HEK293 (cell line): ENCODE results near the gene FSIP1.

Source experiments
- CTCF ChIA-PET: fragments of 350-600 bp; formaldehyde crosslinking; extraction: SDS; loops from one replicate; lab custom pipeline; 2021; ENCODE audit warnings: antibody characterized with exemption; lab: Yijun Ruan, JAX
- POLR2A ChIA-PET: fragments of 300-600 bp; formaldehyde crosslinking; extraction: SDS; loops from one replicate; lab custom pipeline; 2020; ENCODE audit warnings: antibody characterized with exemption, inconsistent platforms; lab: Yijun Ruan, JAX
- H3K27ac ChIP-seq: fragments of 200-500 bp; sonication (Bioruptor generic); 2 replicates; pipeline ENCODE4 v1.5.1; 2014; ENCODE audit warnings: low read depth, low read length, control low read depth, inconsistent platforms; ENCODE audit errors: extremely low read depth
- H3K36me3 ChIP-seq, 2 experiments: fragments of 200-500 bp in 1 of 2; sonication (Bioruptor generic) in 1 of 2; 1 replicate in 1 of 2; 2 replicates in 1 of 2; pipeline ENCODE4 v1.5.1; 2014 to 2017; ENCODE audit warnings: inconsistent platforms in 2 of 2, low read length in 2 of 2; ENCODE audit not compliant: control insufficient read depth in 2 of 2, insufficient read depth in 1 of 2
- H3K4me1 ChIP-seq: fragments of 200-500 bp; sonication (Bioruptor generic); 2 replicates; pipeline ENCODE4 v1.5.1; 2014; ENCODE audit warnings: mild to moderate bottlenecking, low read length, inconsistent platforms; ENCODE audit not compliant: control insufficient read depth, insufficient read depth
- H3K4me3 ChIP-seq: 2 replicates; pipeline ENCODE4 v1.5.1; 2011; ENCODE audit warnings: low read depth, mild to moderate bottlenecking, control low read depth, low read length, moderate library complexity
- H3K9me3 ChIP-seq: fragments of 200-500 bp; sonication (Bioruptor generic); 2 replicates; pipeline ENCODE4 v1.5.1; 2014; ENCODE audit warnings: low read depth, low read length, inconsistent platforms; ENCODE audit not compliant: control insufficient read depth, insufficient read depth
- ELK4 ChIP-seq: IDR thresholded peaks from 2 replicates; pipeline ENCODE4 v1.6.1; 2011; ENCODE audit warnings: mild to moderate bottlenecking, low read depth, low read length, borderline replicate concordance
- PBX3 ChIP-seq: sonication (generic); formaldehyde crosslinking; IDR thresholded peaks from 2 replicates; pipeline ENCODE4 v1.8.1; 2022; ENCODE audit warnings: mild to moderate bottlenecking, moderate library complexity, missing genetic modification reagents
- PRDM2 ChIP-seq: fragments of 450-650 bp; formaldehyde crosslinking; IDR thresholded peaks from 2 replicates; pipeline ENCODE4 v1.5.1; 2016; ENCODE audit warnings: missing biosample characterization, missing genetic modification characterization, borderline replicate concordance
- SETDB1 ChIP-seq: IDR thresholded peaks from one replicate; pipeline ENCODE4 v1.6.1; 2017; ENCODE audit warnings: mild to moderate bottlenecking, low read length, moderate library complexity, mixed read lengths; ENCODE audit not compliant: insufficient read length
- ZBTB1 ChIP-seq: fragments of 450-650 bp; formaldehyde crosslinking; IDR thresholded peaks from 2 replicates; pipeline ENCODE4 v1.5.1; 2016; ENCODE audit warnings: missing biosample characterization, missing genetic modification characterization
- ZBTB7A ChIP-seq: fragments of 450-650 bp; formaldehyde crosslinking; IDR thresholded peaks from 2 replicates; pipeline ENCODE4 v1.5.1; 2016; ENCODE audit warnings: low read depth, missing biosample characterization, missing genetic modification characterization
- ZNF24 ChIP-seq: fragments of 450-650 bp; formaldehyde crosslinking; IDR thresholded peaks from 2 replicates; pipeline ENCODE4 v1.5.1; 2016; ENCODE audit warnings: missing biosample characterization, missing genetic modification characterization
- ZNF350 ChIP-seq: fragments of 450-650 bp; formaldehyde crosslinking; IDR thresholded peaks from 2 replicates; pipeline ENCODE4 v1.5.0; 2017; ENCODE audit warnings: missing biosample characterization, mild to moderate bottlenecking, missing genetic modification characterization
- ZNF354C ChIP-seq: fragments of 450-650 bp; formaldehyde crosslinking; IDR thresholded peaks from 2 replicates; pipeline ENCODE4 v1.5.1; 2016; ENCODE audit warnings: missing biosample characterization, missing genetic modification characterization, low read depth, borderline replicate concordance
- ZNF37A ChIP-seq: fragments of 450-650 bp; IDR thresholded peaks from 2 replicates; pipeline ENCODE4 v1.5.1; 2018; ENCODE audit warnings: missing biosample characterization, missing genetic modification characterization
- ZNF423 ChIP-seq: fragments of 450-650 bp; formaldehyde crosslinking; IDR thresholded peaks from 2 replicates; pipeline ENCODE4 v1.5.1; 2016; ENCODE audit warnings: missing biosample characterization, missing genetic modification characterization
- ZNF530 ChIP-seq: fragments of 450-650 bp; formaldehyde crosslinking; IDR thresholded peaks from 2 replicates; pipeline ENCODE4 v1.5.1; 2016; ENCODE audit warnings: low read depth, missing biosample characterization, missing genetic modification characterization
- ZNF677 ChIP-seq: fragments of 450-650 bp; IDR thresholded peaks from 2 replicates; pipeline ENCODE4 v1.5.0; 2018; ENCODE audit warnings: missing biosample characterization, mild to moderate bottlenecking, missing genetic modification characterization, moderate library complexity
- ZNF791 ChIP-seq: fragments of 450-650 bp; formaldehyde crosslinking; IDR thresholded peaks from 2 replicates; pipeline ENCODE4 v1.5.1; 2016; ENCODE audit warnings: missing biosample characterization, missing genetic modification characterization
- ZNF837 ChIP-seq: fragments of 450-650 bp; formaldehyde crosslinking; IDR thresholded peaks from 2 replicates; pipeline ENCODE4 v1.5.1; 2016; ENCODE audit warnings: missing biosample characterization, missing genetic modification characterization
- ZSCAN23 ChIP-seq: fragments of 450-650 bp; formaldehyde crosslinking; IDR thresholded peaks from 2 replicates; pipeline ENCODE4 v1.5.1; 2016; ENCODE audit warnings: missing biosample characterization, missing genetic modification characterization
- TF ChIP-seq, protein P1 (sequence below): fragments of 450-650 bp; formaldehyde crosslinking; IDR thresholded peaks from 2 replicates; pipeline ENCODE4 v1.5.1; 2016; ENCODE audit warnings: missing biosample characterization, missing genetic modification characterization
- TF ChIP-seq, protein P2 (sequence below): fragments of 450-650 bp; formaldehyde crosslinking; IDR thresholded peaks from 2 replicates; pipeline ENCODE4 v1.5.1; 2016; ENCODE audit warnings: missing biosample characterization, missing genetic modification characterization

The FSIP1 gene

DNA sequence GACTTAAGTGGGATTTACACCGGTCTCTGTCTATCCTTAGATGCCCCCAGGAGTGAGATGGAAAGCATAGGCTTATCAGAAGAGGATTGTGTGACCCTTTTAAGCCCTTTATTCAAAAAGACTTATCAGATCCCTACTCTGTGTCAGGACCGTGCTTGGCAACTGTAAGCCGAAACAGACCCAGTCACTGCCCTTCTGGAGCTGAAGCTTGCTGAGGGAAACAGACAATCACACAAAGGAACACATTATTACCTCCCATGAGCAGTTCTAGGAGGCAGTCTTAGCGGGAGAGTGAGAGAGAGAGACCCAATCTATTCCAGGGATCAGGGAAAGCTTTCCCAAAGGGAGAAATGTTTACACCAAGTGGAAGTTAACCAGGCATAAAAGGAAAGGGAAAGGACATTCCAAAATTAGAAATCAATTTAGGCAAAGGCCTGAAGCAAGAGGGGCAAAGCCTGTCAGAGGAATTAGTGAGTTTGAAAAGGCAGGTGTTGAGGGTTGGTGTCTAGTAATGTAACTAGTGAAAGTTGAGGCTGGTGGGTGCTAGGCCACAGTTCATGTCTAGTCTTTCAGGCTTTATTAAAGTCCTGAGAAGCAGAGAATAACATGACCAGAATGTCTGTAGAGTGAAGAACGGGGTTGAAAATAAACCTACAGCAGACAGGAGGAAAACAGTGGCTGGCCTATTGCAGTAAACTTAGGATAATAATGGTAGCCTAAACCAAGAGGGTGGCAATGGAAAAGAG lies 115.1 kb downstream of the FSIP1 start:
- no peak for TF ChIP-seq ZNF791 (tag by site-specific recombination)
- TF ChIP-seq PRDM2 (tag by site-specific recombination), result no peak
- no peak for TF ChIP-seq ZNF530 (tag by site-specific recombination)
- no peak for TF ChIP-seq SETDB1
- TF ChIP-seq ZNF837, result no peak
- no peak overlapping the region for H3K4me3 ChIP-seq
- H3K9me3 ChIP-seq, result no peaks in the 10 kb centered on the region
- no peaks in the 10 kb centered on the region for H3K4me1 ChIP-seq
- ChIA-PET CTCF (interaction anchor here (0.7 kb wide), 1 partner anchor 269 kb away, joined by 3 read pairs; no protein-coding TSS in a partner anchor), POLR2A (no interaction called here)
- no peak overlapping the region for H3K27ac ChIP-seq
- no peaks in the 10 kb centered on the region for H3K36me3 ChIP-seq

- Histone ChIP-seq H3K4me3 (no peak overlapping the region), H3K4me1 (no peaks in the 10 kb centered on the region), H3K27ac (no peak overlapping the region), H3K36me3 (no peaks in the 10 kb centered on the region), H3K9me3 (no peaks in the 10 kb centered on the region)
- TF ChIP-seq ZNF354C (tag by site-specific recombination), result no peak
- TF ChIP-seq, protein P1, sequence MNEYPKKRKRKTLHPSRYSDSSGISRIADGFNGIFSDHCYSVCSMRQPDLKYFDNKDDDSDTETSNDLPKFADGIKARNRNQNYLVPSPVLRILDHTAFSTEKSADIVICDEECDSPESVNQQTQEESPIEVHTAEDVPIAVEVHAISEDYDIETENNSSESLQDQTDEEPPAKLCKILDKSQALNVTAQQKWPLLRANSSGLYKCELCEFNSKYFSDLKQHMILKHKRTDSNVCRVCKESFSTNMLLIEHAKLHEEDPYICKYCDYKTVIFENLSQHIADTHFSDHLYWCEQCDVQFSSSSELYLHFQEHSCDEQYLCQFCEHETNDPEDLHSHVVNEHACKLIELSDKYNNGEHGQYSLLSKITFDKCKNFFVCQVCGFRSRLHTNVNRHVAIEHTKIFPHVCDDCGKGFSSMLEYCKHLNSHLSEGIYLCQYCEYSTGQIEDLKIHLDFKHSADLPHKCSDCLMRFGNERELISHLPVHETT, result no peak
- TF ChIP-seq ZBTB1 (tag by site-specific recombination), result no peak
- TF ChIP-seq ELK4, result no peak
- no peak for TF ChIP-seq ZNF677 (tag by site-specific recombination)
- TF ChIP-seq ZNF37A (tag by site-specific recombination), result no peak
- no peak for TF ChIP-seq ZBTB7A (tag by site-specific recombination)
- no peak for TF ChIP-seq PBX3 (CRISPR knock-in tag)
- TF ChIP-seq ZNF350 (tag by site-specific recombination), result no peak
- TF ChIP-seq ZSCAN23 (tag by site-specific recombination), result no peak
- no peak for TF ChIP-seq ZNF423 (tag by site-specific recombination)
- TF ChIP-seq, protein P2, sequence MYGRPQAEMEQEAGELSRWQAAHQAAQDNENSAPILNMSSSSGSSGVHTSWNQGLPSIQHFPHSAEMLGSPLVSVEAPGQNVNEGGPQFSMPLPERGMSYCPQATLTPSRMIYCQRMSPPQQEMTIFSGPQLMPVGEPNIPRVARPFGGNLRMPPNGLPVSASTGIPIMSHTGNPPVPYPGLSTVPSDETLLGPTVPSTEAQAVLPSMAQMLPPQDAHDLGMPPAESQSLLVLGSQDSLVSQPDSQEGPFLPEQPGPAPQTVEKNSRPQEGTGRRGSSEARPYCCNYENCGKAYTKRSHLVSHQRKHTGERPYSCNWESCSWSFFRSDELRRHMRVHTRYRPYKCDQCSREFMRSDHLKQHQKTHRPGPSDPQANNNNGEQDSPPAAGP (tag by site-specific recombination), result no peak
- TF ChIP-seq ZNF24 (tag by site-specific recombination), result no peak
- CTCF ChIA-PET, result interaction anchor here (0.7 kb wide), 1 partner anchor 268 kb away, joined by 3 read pairs; no protein-coding TSS in a partner anchor
- POLR2A ChIA-PET, result no interaction called here
These were observed 116.0 kb downstream of the FSIP1 start for GRCh38 chr15:39666677-39667076.
